ENCODE measurements around the gene KRTAP3-1. TPM values are rescaled to one million over a fixed set of nuclear protein-coding genes. Genes with fewer than 3 reads are reported as not detected.

KRTAP3-1 gene
- total RNA-seq: not detected in 2 replicates

DNA sequence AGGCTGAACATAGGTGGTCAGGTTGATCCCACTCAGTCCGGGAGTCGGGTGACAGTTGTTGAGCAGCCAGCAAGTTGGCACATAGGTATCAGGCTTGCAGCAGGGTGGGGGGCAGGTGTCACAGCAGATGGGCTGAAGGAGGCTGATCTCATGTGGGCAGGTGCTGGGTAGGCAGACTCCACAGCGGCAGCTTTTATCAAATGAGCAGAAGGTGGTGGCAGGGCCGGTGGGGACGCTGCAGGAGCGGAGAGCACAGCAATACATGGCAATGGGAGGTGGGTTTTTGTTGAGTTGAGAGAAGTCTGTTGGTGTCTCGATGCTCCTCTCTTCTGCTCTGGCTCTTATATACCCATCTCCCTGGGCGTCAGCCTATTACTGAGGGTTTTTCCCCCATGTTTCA, at the start of gene KRTAP3-1:
Gene KRTAP3-1 (minus strand): TSS at position 318 of the 400 bp plus-strand sequence. CDS start 54 bp downstream, at position 264.

DNA sequence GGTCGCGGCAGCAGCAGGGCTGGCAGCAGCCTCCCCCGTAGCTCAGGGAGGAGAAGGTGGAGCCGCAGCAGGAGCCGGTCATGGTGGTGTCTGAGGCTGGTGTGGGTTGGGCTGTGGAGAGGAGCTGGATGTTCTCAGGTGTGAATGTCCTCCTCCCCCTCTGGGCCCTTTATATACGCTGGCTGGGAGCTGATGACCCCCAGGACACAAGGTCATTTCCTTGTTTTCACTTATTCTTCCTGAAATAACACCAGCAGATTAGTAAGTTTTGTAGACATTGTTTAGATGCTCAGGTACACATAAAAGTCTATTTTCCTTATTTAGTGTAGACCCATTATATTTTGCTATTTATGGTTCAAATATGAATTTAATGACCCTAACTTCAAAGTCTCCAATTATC, 46.2 kb upstream of the KRTAP3-1 start, which contains the start of gene KRTAP2-2:
Gene KRTAP2-2 (minus strand): TSS at position 101 of the 400 bp plus-strand sequence. CDS start 19 bp downstream, at position 82.

DNA sequence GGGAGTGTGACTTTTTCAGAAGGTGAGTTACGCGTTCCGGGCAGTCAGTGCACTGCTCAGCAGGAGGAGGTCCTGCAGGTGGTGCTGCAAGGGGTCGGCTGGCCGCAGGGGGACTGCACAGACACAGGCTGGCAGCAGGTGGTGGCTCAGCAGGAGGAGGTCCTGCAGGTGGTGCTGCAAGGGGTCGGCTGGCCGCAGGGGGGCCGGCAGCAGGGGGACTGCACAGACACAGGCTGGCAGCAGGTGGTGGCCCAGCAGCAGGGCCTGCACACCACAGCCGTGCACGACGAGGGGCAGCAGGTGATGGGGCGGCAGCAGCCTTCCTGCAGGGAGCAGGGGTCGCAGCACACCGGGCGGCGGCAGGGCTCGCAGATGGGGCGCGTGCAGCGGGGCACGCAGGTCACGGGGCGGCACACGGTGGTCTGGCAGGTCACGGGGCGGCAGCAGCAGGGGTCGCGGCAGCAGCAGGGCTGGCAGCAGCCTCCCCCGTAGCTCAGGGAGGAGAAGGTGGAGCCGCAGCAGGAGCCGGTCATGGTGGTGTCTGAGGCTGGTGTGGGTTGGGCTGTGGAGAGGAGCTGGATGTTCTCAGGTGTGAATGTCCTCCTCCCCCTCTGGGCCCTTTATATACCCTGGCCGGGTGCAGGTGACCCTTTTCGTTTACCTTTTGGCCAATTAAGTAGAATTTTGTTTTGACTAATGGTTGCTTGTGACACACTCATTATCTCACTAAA, 38.0 kb upstream of the KRTAP3-1 start, which contains the start of gene KRTAP2-1:
Gene KRTAP2-1 (minus strand): TSS at position 582 of the 731 bp plus-strand sequence. CDS start 49 bp downstream, at position 533.

DNA sequence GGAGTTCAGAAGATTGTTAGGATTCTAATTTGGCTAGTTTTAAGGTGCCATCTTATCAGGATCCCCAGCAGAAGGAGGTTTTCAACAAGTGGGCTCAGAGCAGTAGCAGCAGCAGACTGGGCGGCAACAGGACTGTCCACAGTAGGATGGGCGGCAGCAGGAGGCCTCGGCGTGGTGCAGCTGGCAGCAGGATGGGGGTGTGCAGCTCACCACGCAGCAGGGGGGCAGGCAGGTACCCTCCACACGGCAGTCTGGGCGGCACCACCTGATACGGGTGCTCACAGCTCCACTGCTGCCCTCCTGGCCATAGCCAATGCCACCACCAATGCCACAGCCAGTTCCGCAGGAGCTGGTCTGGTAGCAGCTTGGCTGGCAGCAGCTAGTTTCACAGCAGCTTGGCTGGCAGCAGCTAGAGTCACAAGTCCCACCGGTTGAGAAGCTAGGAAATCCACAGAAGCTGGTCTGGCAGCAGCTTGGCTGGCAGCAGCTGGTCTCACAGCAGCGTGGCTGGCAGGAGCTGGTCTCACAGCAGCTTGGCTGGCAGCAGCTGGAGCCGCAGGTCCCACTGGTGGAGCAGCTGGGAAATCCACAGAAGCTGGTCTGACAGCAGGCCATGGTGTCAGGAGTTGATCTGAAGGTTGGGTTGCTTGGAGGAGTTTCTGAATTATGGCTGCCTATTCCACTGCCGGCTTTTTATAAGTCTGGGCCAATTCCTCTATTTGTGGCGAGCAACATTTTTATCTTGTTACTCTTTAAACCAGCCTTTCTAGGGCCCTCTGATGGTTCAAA, 32.0 kb upstream of the KRTAP3-1 start, which contains the start of gene KRTAP1-1:
Gene KRTAP1-1 (minus strand): TSS at position 668 of the 789 bp plus-strand sequence. CDS start 53 bp downstream, at position 615.

DNA sequence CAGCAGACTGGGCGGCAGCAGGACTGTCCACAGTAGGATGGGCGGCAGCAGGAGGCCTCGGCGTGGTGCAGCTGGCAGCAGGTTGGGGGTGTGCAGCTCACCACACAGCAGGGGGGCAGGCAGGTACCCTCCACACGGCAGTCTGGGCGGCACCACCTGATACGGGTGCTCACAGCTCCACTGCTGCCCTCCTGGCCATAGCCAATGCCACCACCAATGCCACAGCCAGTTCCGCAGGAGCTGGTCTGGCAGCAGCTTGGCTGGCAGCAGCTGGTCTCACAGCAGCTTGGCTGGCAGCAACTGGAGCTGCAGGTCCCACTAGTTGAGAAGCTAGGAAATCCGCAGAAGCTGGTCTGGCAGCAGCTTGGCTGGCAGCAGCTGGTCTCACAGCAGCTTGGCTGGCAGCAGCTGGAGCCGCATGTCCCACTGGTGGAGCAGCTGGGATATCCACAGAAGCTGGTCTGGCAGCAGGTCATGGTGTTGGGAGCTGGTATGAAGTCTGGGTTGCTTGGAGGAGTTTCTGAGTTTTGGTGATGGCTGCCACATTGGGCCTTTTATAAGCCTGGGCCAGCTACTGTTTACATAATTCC, 25.5 kb upstream of the KRTAP3-1 start, which contains the start of gene KRTAP1-3:
Gene KRTAP1-3 (minus strand): TSS at position 529 of the 590 bp plus-strand sequence. CDS start 53 bp downstream, at position 476.

DNA sequence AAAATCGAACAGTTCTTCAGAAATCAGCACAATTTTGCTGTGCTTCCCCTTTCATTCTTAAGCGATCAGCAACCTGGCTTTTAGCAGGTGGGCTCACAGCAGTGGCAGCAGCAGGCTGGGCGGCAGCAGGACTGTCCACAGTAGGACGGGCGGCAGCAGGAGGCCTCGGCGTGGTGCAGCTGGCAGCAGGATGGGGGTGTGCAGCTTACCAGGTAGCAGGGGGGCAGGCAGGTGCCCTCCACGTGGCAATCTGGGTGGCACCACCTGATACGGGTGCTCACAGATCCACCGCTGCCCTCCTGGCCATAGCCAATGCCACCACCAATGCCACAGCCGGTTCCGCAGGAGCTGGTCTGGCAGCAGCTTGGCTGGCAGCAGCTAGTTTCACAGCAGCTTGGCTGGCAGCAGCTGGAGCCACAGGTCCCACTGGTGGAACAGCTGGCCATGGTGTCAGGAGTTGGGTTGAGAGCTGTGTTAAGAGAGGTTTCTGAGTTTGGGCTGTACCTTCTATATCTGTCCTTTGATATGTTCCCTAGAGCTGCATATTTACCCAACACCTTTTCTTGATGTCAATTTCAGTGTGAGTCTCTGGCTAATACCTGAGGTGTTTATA, 20.8 kb upstream of the KRTAP3-1 start, which contains the start of gene KRTAP1-4:
Gene KRTAP1-4 (minus strand): TSS at position 563 of the 613 bp plus-strand sequence. CDS start 117 bp downstream, at position 446.

DNA sequence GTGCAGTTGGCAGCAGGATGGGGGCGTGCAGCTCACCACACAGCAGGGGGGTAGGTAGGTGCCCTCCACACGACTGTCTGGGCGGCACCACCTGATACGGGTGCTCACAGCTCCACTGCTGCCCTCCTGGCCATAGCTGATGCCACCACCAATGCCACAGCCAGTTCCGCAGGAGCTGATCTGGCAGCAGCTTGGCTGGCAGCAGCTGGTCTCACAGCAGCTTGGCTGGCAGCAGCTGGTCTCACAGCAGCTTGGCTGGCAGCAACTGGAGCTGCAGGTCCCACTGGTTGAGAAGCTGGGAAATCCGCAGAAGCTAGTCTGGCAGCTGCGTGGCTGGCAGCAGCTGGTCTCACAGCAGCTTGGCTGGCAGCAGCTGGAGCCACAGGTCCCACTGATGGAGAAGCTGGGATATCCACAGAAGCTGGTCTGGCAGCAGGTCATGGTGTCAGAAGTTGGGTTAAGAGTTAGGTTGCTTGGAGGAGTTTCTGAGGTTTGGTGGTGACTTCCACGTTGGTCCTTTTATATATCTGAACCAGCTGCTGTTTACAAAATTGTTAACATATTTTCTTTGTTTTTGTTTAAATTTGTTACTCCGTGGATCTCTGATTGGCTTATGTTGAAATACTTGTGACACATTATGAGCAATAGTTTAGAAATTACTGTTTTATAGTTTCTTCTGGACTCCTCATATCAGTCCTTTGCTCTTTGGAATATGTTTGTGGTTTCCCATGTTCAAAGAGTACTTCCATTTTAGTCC, 18.0 kb upstream of the KRTAP3-1 start, which contains the start of gene KRTAP1-5:
Gene KRTAP1-5 (minus strand): TSS at position 494 of the 757 bp plus-strand sequence. CDS start 53 bp downstream, at position 441.

DNA sequence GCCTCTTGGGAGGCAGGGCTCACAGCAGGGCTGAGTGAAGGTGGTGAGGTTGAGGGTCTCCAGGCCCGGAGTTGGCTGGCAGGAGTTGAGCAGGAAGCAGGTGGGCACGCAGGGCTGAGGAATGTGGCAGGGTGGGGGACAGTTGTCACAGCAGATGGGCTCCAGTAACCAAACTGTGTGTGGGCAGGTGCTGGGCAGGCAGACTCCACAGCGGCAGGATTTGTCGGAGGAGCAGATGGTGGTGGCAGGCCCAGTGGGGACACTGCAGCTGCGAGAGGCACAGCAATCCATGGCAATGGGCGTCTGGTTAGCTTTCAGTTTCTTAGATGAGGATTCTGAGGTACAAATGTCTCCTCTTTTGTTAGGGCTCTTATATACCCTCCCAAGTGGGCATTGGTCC, 9.4 kb downstream of the KRTAP3-1 start, which contains the start of gene KRTAP3-2:
Gene KRTAP3-2 (minus strand): TSS at position 344 of the 400 bp plus-strand sequence. CDS start 53 bp downstream, at position 291.

DNA sequence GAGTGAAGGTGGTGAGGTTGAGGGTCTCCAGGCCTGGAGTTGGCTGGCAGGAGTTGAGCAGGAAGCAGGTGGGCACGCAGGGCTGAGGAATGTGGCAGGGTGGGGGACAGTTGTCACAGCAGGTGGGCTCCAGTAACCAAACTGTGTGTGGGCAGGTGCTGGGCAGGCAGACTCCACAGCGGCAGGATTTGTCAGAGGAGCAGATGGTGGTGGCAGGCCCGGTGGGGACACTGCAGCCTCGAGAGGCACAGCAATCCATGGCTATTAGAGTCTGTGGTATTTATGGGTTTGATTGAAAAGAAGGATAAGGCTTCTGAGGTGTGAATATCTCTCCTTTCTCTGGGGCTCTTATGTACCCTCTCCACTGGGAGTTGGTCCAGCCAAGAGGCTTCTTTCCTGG, 15.1 kb downstream of the KRTAP3-1 start, which contains the start of gene KRTAP3-3:
Gene KRTAP3-3 (minus strand): TSS at position 326 of the 400 bp plus-strand sequence. CDS start 67 bp downstream, at position 259.

DNA sequence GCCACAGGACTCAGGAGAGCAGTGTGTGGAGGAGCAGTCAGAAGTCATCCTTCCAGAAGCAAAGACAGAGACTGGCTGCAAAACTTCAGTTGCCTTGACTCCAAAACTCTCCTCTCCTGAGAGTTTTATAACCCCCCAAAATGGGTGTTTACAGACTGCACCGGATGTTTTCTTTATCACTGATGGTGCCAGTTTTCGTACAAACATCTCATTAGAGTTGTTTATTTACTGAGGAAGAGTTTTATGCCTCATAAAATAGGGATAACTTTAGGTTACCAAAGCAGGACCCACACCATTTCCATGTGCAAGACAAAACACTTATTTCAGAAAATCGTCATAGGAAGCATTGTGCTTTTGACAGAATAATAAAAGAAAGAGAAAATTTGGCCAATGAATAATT, 24.7 kb downstream of the KRTAP3-1 start, which contains the start of gene KRT40:
Gene KRT40 (minus strand): TSS at position 101 of the 400 bp plus-strand sequence. CDS start 53 bp downstream, at position 48.

DNA sequence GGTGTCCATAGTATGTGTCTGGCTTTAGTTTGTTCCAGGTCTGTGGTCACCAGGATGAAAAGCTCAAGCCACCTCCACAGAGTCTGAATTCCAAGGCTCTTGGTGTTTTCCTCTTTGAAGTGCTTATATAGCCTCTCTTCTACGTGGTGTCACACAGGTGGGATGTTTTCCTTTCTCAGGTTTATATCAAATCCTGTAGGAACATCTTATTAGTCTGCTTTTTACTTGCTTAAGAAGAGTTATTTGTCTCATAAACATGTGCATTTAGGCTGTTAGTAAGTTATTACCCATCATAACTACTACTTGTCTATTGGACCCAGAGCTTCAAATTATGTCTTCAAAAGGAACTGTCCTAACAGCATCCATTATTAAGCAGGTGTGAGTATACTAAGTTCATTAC, 42.1 kb downstream of the KRTAP3-1 start, which contains the start of gene KRT39:
Gene KRT39 (minus strand): TSS at position 101 of the 400 bp plus-strand sequence. CDS start 92 bp downstream, at position 9.

Other genes with a start within 250 kb of the KRTAP3-1 start
- gene KRT26, start 236.9 kb downstream of the KRTAP3-1 start, total RNA-seq: not detected in 2 replicates
- not detected in 2 replicates for gene KRT27, start 226.6 kb downstream of the KRTAP3-1 start, total RNA-seq
- not detected in 2 replicates for gene KRT28, start 209.2 kb downstream of the KRTAP3-1 start, total RNA-seq
- 2.4 and 2.7 TPM in 2 replicates for gene KRT10, start 186.5 kb downstream of the KRTAP3-1 start, total RNA-seq
- gene KRT12, start 141.9 kb downstream of the KRTAP3-1 start, total RNA-seq: not detected in 2 replicates
- not detected in 2 replicates for gene KRT20, start 123.9 kb downstream of the KRTAP3-1 start, total RNA-seq
- 0.34 and 1.7 TPM in 2 replicates for gene KRT23, start 71.5 kb downstream of the KRTAP3-1 start, total RNA-seq
- not detected in 2 replicates for gene KRT39, start 42.2 kb downstream of the KRTAP3-1 start, total RNA-seq
- not detected in 2 replicates for gene KRT40, start 24.8 kb downstream of the KRTAP3-1 start, total RNA-seq
- gene KRTAP3-3, start 15.0 kb downstream of the KRTAP3-1 start, total RNA-seq: not detected in 2 replicates
- not detected in 2 replicates for gene KRTAP3-2, start 9.2 kb downstream of the KRTAP3-1 start, total RNA-seq
- not detected in 2 replicates for gene KRTAP1-5, start 18.1 kb upstream of the KRTAP3-1 start, total RNA-seq
- not detected in 2 replicates for gene KRTAP1-4, start 21.1 kb upstream of the KRTAP3-1 start, total RNA-seq
- gene KRTAP1-3, start 25.7 kb upstream of the KRTAP3-1 start, total RNA-seq: not detected in 2 replicates
- not detected in 2 replicates for gene KRTAP1-1, start 32.3 kb upstream of the KRTAP3-1 start, total RNA-seq
- gene KRTAP2-1, start 38.2 kb upstream of the KRTAP3-1 start, total RNA-seq: not detected in 2 replicates
- not detected in 2 replicates for gene KRTAP2-2, start 46.1 kb upstream of the KRTAP3-1 start, total RNA-seq
- not detected in 2 replicates for gene KRTAP2-3, start 51.0 kb upstream of the KRTAP3-1 start, total RNA-seq
- gene KRTAP2-4, start 56.8 kb upstream of the KRTAP3-1 start, total RNA-seq: not detected in 2 replicates
- not detected in 2 replicates for gene KRTAP4-7, start 75.0 kb upstream of the KRTAP3-1 start, total RNA-seq
- gene KRTAP4-8, start 89.0 kb upstream of the KRTAP3-1 start, total RNA-seq: not detected in 2 replicates
- gene KRTAP4-16, start 93.1 kb upstream of the KRTAP3-1 start, total RNA-seq: not detected in 2 replicates
- not detected in 2 replicates for gene KRTAP4-9, start 96.3 kb upstream of the KRTAP3-1 start, total RNA-seq
- gene KRTAP4-11, start 109.2 kb upstream of the KRTAP3-1 start, total RNA-seq: not detected in 2 replicates
- gene KRTAP4-12, start 115.1 kb upstream of the KRTAP3-1 start, total RNA-seq: not detected in 2 replicates
- gene KRTAP4-6, start 131.4 kb upstream of the KRTAP3-1 start, total RNA-seq: not detected in 2 replicates
- gene KRTAP4-5, start 140.7 kb upstream of the KRTAP3-1 start, total RNA-seq: not detected in 2 replicates
- not detected in 2 replicates for gene KRTAP4-4, start 151.6 kb upstream of the KRTAP3-1 start, total RNA-seq
- not detected in 2 replicates for gene KRTAP4-3, start 159.1 kb upstream of the KRTAP3-1 start, total RNA-seq
- not detected in 2 replicates for gene KRTAP4-2, start 169.1 kb upstream of the KRTAP3-1 start, total RNA-seq
- gene KRTAP4-1, start 175.8 kb upstream of the KRTAP3-1 start, total RNA-seq: not detected in 2 replicates
- gene KRTAP9-1, start 180.8 kb upstream of the KRTAP3-1 start, total RNA-seq: not detected in 2 replicates
- not detected in 2 replicates for gene KRTAP9-2, start 217.5 kb upstream of the KRTAP3-1 start, total RNA-seq
- not detected in 2 replicates for gene KRTAP9-3, start 223.3 kb upstream of the KRTAP3-1 start, total RNA-seq
- not detected in 2 replicates for gene KRTAP9-8, start 228.9 kb upstream of the KRTAP3-1 start, total RNA-seq
- not detected in 2 replicates for gene KRTAP9-4, start 240.6 kb upstream of the KRTAP3-1 start, total RNA-seq
- gene KRTAP9-9, start 246.3 kb upstream of the KRTAP3-1 start, total RNA-seq: not detected in 2 replicates

Data from dermis lymphatic vessel endothelial cell (primary cell).